ENCODE data around the gene KIFC3. TPM values are rescaled to one million over a fixed set of nuclear protein-coding genes. Genes with fewer than 3 reads are reported as not detected.

The KIFC3 gene
- total and polyA plus RNA-seq, 2 of the 8 experiments (the other 6 are each of a cell fraction or from before 2014, with no cell fraction given): 2.1 to 7.1 TPM

DNA sequence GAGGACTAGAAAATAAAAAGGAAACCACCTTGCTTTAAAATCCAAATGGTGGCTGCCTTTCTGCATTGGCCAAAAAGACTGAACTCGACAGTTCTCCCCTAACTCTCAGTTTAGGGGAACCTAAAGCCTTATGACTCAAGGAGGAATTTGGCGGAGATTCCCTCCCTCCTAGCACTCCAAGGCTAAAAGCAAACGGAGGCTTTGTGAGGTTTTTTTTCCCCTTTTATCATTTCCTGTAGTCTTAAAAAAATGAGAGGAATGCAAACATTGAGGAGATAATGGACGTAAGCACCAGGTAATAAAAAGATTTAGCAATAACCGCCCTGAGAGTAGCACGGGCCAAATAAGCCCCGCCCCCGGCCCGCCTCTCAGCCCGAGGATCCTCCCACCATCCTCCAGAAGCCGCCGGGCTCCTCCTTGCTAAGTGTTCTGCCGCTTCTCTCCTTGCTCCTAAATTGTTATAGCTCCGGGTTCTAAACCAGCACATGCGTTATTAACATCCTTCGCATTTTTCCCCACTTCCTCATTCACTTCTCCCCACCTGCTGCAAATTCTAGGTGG, 5.8 kb upstream of the KIFC3 start:
- 16% methylated on average over 15 of the region's 16 CpGs; no CpG with 5 or more reads in 1 of the 2 experiments for WGBS, 2 experiments (ENCODE audit: extremely low coverage in 1 of 2, insufficient coverage in 1 of 2, insufficient read length in 1 of 2, insufficient replicate concordance in 2 of 2, low coverage in 1 of 2, low lambda C conversion rate in 2 of 2, missing lambda C conversion rate in 1 of 2)
- Histone ChIP-seq H3K23ac (ENCODE audit: insufficient read length) (no peak overlapping the region), H3K4me3 (ENCODE audit: extremely low read depth in 1 of 4, insufficient read depth in 2 of 4, low read depth in 3 of 4, low read length in 4 of 4) (peak overlapping the region in 1 of 4 experiments; percentile 34; a peak in 1 of 8 replicates), H3K14ac (ENCODE audit: insufficient read length) (no peak overlapping the region), H3K79me1 (ENCODE audit: low read depth, low read length) (no peaks in the 10 kb centered on the region), H2AK5ac (ENCODE audit: low read depth, low read length) (no peak overlapping the region), H2BK20ac (ENCODE audit: low read length) (no peak overlapping the region), H4K20me1 (replicated peaks in 1 of 2; ENCODE audit: control insufficient read depth in 1 of 2, insufficient read depth in 2 of 2, low read length in 2 of 2) (no peaks in the 10 kb centered on the region), H2AFZ (ENCODE audit: low read length) (0 out of 2 replicates have a peak overlapping the region, but pooled peaks have one; percentile 75), H3K4me2 (ENCODE audit: insufficient read depth in 1 of 2, low read depth in 2 of 2, low read length in 2 of 2) (peak overlapping the region in 1 of 2 experiments; percentile 30; a peak in 2 of 4 replicates), H3K4me1 (replicated peaks in 1 of 4; ENCODE audit: control insufficient read depth in 3 of 4, insufficient read depth in 4 of 4, low read length in 3 of 4) (peaks cover 5 to 22% (median 13%) of the 10 kb centered on the region in 4 experiments), H2BK15ac (ENCODE audit: low read length) (no peak overlapping the region), H3K9me3 (ENCODE audit: insufficient read depth in 2 of 2, low read depth in 1 of 2, low read length in 1 of 2) (no peaks in the 10 kb centered on the region), H3K79me2 (ENCODE audit: control insufficient read depth in 1 of 2, insufficient read depth in 2 of 2, low read length in 2 of 2) (no peaks in the 10 kb centered on the region), H4K91ac (replicated peaks; ENCODE audit: insufficient read length, low read length) (no peak overlapping the region), H3K27me3 (replicated peaks in 1 of 4; ENCODE audit: control insufficient read depth in 3 of 4, extremely low read depth in 1 of 4, insufficient read depth in 3 of 4, low read length in 3 of 4) (no peaks in the 10 kb centered on the region), H4K5ac (ENCODE audit: insufficient read length, low read depth, low read length) (no peak overlapping the region), H3K27ac (ENCODE audit: low read depth, low read length) (no peak overlapping the region), H3K36me3 (ENCODE audit: control insufficient read depth in 2 of 4, insufficient read depth in 4 of 4, low read length in 3 of 4) (no peaks in the 10 kb centered on the region), H3K18ac (ENCODE audit: extremely low read depth, low read length) (no peak overlapping the region; the same call in 1 of the 2 replicates), H4K8ac (ENCODE audit: extremely low read depth, insufficient read depth, low read length) (no peak overlapping the region), H2BK12ac (ENCODE audit: low read depth, low read length) (no peak overlapping the region), H3K4ac (replicated peaks; ENCODE audit: insufficient read length, low read depth, low read length) (no peak overlapping the region), H2BK120ac (replicated peaks; ENCODE audit: low read depth, low read length) (no peak overlapping the region), H2BK5ac (ENCODE audit: low read depth, low read length) (no peak overlapping the region), H3K56ac (replicated peaks; ENCODE audit: insufficient read length, low read depth, low read length) (no peak overlapping the region), H3K9ac (replicated peaks in 1 of 4; ENCODE audit: extremely low read depth in 1 of 4, low read depth in 3 of 4, low read length in 3 of 4) (no peak overlapping the region), H3K23me2 (ENCODE audit: low read depth, low read length) (no peaks in the 10 kb centered on the region)
- ChIA-PET CTCF (ENCODE audit: partially characterized antibody) (interaction anchor here (0.6 to 3.5 kb wide), 8 partner anchors 9 to 82 kb away, joined by 3 to 13 read pairs (median 4); no protein-coding TSS in a partner anchor), POLR2A (ENCODE audit: partially characterized antibody) (no interaction called here)
- peak in 1 of 2 experiments; percentile 69 for DNase-seq (ENCODE audit: low read depth in 1 of 2, low spot score in 2 of 2)
- FAIRE-seq: no peak
- no peak for TF ChIP-seq GTF2F1 (IDR thresholded peaks at IDR 0.05; ENCODE audit: borderline replicate concordance, low read depth, low read length)
- no peak for TF ChIP-seq CHD2 (IDR thresholded peaks at IDR 0.05; ENCODE audit: low read length)
- TF ChIP-seq CTBP2 (IDR thresholded peaks at IDR 0.05; ENCODE audit: borderline replicate concordance, insufficient read depth, insufficient read length, low read length): no peak
- no peak for TF ChIP-seq GABPA (IDR thresholded peaks at IDR 0.05; ENCODE audit: borderline replicate concordance, insufficient read depth, low read length)
- no peak for TF ChIP-seq HDAC2 (IDR thresholded peaks at IDR 0.05; ENCODE audit: borderline replicate concordance in 1 of 2, low read depth in 2 of 2, low read length in 2 of 2)
- TF ChIP-seq, protein P1, sequence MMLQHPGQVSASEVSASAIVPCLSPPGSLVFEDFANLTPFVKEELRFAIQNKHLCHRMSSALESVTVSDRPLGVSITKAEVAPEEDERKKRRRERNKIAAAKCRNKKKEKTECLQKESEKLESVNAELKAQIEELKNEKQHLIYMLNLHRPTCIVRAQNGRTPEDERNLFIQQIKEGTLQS (IDR thresholded peaks at IDR 0.05; ENCODE audit: insufficient read depth, low read depth, low read length): no peak
- TF ChIP-seq NRF1 (IDR thresholded peaks at IDR 0.05; ENCODE audit: low read depth, low read length): no peak
- TF ChIP-seq POLR2AphosphoS5 (IDR thresholded peaks at IDR 0.05; ENCODE audit: low read depth, low read length): no peak
- TF ChIP-seq HDAC6 (IDR thresholded peaks at IDR 0.05; ENCODE audit: low read depth, low read length): no peak
- TF ChIP-seq TAF7 (optimal IDR thresholded peaks at IDR 0.05; ENCODE audit: borderline replicate concordance, low read depth, low read length): no peak
- TF ChIP-seq SIN3A (conservative IDR thresholded peaks at IDR 0.05 in 1 of 2, IDR thresholded peaks at IDR 0.05 in 1 of 2; ENCODE audit: low read depth in 1 of 2, low read length in 2 of 2): no peak
